ENCODE results near the gene ZNF112.

Gene ZNF112

DNA sequence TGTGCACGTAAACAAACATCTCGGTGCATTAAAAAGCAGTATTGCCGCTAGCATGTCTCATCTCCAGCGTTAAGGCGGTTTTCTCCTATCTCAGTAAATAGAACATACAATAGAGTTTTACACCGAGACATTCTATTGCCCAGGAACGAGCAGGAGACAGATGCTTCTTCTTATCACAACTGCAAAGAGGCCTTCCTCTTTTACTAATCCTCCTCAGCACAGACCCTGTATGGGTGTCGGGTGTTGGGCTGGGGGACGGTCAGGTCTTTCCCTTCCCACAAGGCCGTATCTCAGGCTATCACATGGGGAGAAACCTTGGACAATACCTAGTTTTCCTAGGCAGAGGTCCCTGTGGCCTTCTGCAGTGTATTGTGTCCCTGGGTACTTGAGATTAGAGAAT lies 75.6 kb downstream of the ZNF112 start:
- no peak for DNase-seq

DNA sequence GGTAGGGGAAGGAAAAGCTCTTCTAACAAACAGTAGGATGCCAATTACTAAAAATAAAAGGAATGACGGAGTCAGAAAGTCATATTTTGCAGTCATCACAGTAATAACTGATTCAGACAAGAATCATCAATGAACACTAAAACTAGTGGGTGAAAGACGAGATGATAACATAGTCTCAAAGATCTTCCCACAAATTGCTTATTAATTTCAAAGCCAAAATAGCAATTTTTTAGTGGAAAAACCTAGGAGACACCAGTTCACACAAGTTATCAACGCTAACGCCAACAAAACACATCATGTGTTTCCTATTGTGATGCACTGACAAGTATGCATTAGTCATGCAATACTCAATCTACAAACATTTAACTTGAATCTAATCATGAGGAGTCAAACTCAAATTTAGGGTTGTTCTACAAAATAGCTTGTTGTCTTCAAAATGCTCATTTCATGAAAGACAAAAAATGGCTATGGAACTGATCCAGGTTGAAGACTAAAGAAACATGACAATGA lies 78.2 kb downstream of the ZNF112 start:
- no peak for DNase-seq

DNA sequence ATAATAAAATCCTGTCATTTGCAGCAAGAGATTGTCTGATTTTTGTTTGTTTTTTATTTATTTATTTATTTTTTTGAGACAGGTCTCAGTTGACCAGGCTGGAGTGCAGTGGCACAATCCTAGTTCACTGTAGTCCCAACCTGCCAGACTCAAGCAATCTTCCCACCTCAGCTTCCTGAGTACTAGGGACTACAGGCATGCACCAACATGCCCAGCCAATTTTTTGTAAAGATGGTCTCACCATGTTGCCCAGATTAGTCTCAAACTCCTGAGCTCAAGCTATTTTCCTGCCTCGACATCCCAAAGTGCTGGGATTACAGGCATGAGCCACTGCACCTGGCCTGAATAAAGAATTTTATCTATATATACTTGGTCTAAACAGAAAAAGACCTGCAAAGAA lies 79.1 kb downstream of the ZNF112 start:
- DNase-seq = no peak
